Measurements from ENCODE around the gene RASA3.

RASA3 gene

GRCh38 chr13:113937527-113938180 is 194.8 kb downstream of the RASA3 start:
- DNase-seq (ENCODE audit: low read depth in 2 of 2): no peak

- no peak for DNase-seq (ENCODE audit: low read depth in 2 of 2)
These were observed 195.3 kb downstream of the RASA3 start for GRCh38 chr13:113937073-113937472.

- DNase-seq (ENCODE audit: low read depth in 2 of 2): no peak
These were observed 196.1 kb downstream of the RASA3 start for GRCh38 chr13:113936166-113936965.

GRCh38 chr13:113935001-113935844 is 197.2 kb downstream of the RASA3 start:
- no peak for DNase-seq (ENCODE audit: low read depth in 2 of 2)

- DNase-seq (ENCODE audit: low read depth in 2 of 2): no peak
These were observed 197.8 kb downstream of the RASA3 start for GRCh38 chr13:113934576-113934975.

- DNase-seq (ENCODE audit: low read depth in 2 of 2): no peak
These were observed 198.5 kb downstream of the RASA3 start for GRCh38 chr13:113933901-113934300.

GRCh38 chr13:113931841-113932459 is 200.5 kb downstream of the RASA3 start:
- DNase-seq (ENCODE audit: low read depth in 2 of 2): no peak

GRCh38 chr13:113930671-113931637 is 201.5 kb downstream of the RASA3 start:
- DNase-seq (ENCODE audit: low read depth in 2 of 2): peak in 1 of 2 experiments; percentile 20

GRCh38 chr13:113929628-113930615 is 202.5 kb downstream of the RASA3 start:
- DNase-seq (ENCODE audit: low read depth in 2 of 2): no peak

GRCh38 chr13:113928685-113929627 is 203.5 kb downstream of the RASA3 start:
- DNase-seq (ENCODE audit: low read depth in 2 of 2): no peak
